ENCODE results near the gene TMEM225B. TPM values are rescaled to one million over a fixed set of nuclear protein-coding genes. Genes with fewer than 3 reads are reported as not detected.

The TMEM225B gene
- total RNA-seq, 1 donor from 2014 or later = 1.2 TPM

- TF ChIP-seq POLR2AphosphoS5 (IDR thresholded peaks at IDR 0.05; ENCODE audit: insufficient read depth in 1 of 2, low read depth in 1 of 2) = no peak
- no peak for TF ChIP-seq POLR2A (IDR thresholded peaks at IDR 0.05)
- no peaks in the 10 kb centered on the region for H3K4me1 ChIP-seq
- no peak overlapping the region for H3K27ac ChIP-seq
- intact Hi-C loops (cut with DNase I) = no loop called here
- DNase-seq (ENCODE audit: extremely low spot score in 2 of 2) = no peak
- H3K36me3 ChIP-seq = no peaks in the 10 kb centered on the region
- H3K9me3 ChIP-seq = no peaks in the 10 kb centered on the region
- no peak overlapping the region for H3K4me3 ChIP-seq
- H3K27me3 ChIP-seq = no peaks in the 10 kb centered on the region
These were observed 8.5 kb downstream of the TMEM225B start for GRCh38 chr7:99606531-99606930.

GRCh38 chr7:99607548-99607947 is 9.5 kb downstream of the TMEM225B start:
- no peaks in the 10 kb centered on the region for H3K36me3 ChIP-seq
- no peaks in the 10 kb centered on the region for H3K9me3 ChIP-seq
- no peaks in the 10 kb centered on the region for H3K4me1 ChIP-seq
- TF ChIP-seq POLR2A (IDR thresholded peaks at IDR 0.05) (no peak), CTCF (IDR thresholded peaks at IDR 0.05) (no peak), POLR2AphosphoS5 (IDR thresholded peaks at IDR 0.05; ENCODE audit: insufficient read depth in 1 of 2, low read depth in 1 of 2) (no peak)
- no peak overlapping the region for H3K27ac ChIP-seq
- no peaks in the 10 kb centered on the region for H3K27me3 ChIP-seq
- intact Hi-C loops (cut with DNase I) = no loop called here
- H3K4me3 ChIP-seq = no peak overlapping the region
- DNase-seq (ENCODE audit: extremely low spot score in 2 of 2) = no peak

DNA sequence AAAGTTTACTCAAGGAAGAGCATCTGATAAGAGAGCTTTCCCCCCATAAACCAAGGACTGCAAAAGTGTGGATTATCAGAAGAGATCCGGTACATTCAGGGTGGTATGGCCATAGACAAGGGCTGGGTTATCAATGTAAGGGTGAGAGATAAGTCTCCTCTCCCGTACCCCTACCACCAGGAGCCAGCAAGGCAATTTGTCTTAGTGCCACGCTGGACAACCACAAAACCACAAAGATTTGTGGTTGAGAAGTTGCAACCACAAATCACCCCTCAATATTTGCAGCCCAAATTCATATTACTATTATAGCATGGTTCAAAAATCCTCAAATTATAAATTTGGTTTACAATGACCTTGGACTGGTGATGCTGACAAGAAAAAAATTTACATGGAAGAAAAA is 16.4 kb downstream of the TMEM225B start:
- DNase-seq (ENCODE audit: extremely low spot score in 2 of 2) = peak in 1 of 2 donors; percentile 42
- Histone ChIP-seq H3K36me3 (peaks cover 0 to 10% of the 10 kb centered on the region in 2 donors), H3K9me3 (no peaks in the 10 kb centered on the region), H3K4me3 (no peak overlapping the region), H3K27me3 (no peaks in the 10 kb centered on the region), H3K4me1 (peaks cover 18% of the 10 kb centered on the region), H3K27ac (no peak overlapping the region)
- no peak for TF ChIP-seq POLR2A (IDR thresholded peaks at IDR 0.05)
- TF ChIP-seq POLR2AphosphoS5 (IDR thresholded peaks at IDR 0.05; ENCODE audit: insufficient read depth in 1 of 2, low read depth in 1 of 2) = no peak
- no peak for TF ChIP-seq CTCF (IDR thresholded peaks at IDR 0.05)
- intact Hi-C loops (cut with DNase I) = no loop called here

DNA sequence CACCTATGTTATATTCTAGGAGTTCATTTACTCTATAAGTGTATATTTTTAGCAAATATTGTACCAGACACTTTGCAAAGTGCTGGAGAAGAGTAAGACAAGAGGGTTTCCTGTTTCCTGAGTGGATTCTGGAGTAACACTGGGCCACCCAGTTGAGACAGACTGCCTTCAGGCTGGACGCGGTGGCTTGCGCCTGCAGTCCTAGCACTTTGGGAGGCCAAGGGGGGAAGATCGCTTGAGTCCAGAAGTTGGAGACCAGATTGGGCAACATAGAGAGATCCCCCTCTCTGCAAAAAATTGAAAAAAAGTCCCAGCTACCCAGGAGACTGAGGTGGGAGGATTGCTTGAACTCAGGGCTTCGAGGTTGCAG is 17.9 kb downstream of the TMEM225B start:
- TF ChIP-seq POLR2AphosphoS5 (IDR thresholded peaks at IDR 0.05; ENCODE audit: insufficient read depth in 1 of 2, low read depth in 1 of 2) = no peak
- no peak for TF ChIP-seq CTCF (IDR thresholded peaks at IDR 0.05)
- TF ChIP-seq POLR2A (IDR thresholded peaks at IDR 0.05) = no peak
- Histone ChIP-seq H3K4me1 (peaks cover 18% of the 10 kb centered on the region), H3K9me3 (no peaks in the 10 kb centered on the region), H3K27me3 (no peaks in the 10 kb centered on the region), H3K27ac (peak overlapping the region; percentile 78), H3K4me3 (peak overlapping the region; percentile 93 to 96), H3K36me3 (peaks cover 0 to 23% of the 10 kb centered on the region in 2 donors)
- peak in 1 of 2 donors; percentile 75 for DNase-seq (ENCODE audit: extremely low spot score in 2 of 2)
- intact Hi-C loops (cut with DNase I) = no loop called here

GRCh38 chr7:99616359-99617191 is 18.5 kb downstream of the TMEM225B start, which contains the start of gene ZSCAN25:
Gene ZSCAN25 (plus strand): TSS chr7:99616946. CDS start chr7:99619607, 2,661 bp downstream.
- Histone ChIP-seq H3K27me3 (no peaks in the 10 kb centered on the region), H3K4me3 (peak within 1 kb of the TSS; percentile 93 to 96), H3K27ac (peak within 1 kb of the TSS; percentile 78), H3K36me3 (peaks cover 0 to 29% of the 10 kb centered on the region in 2 donors), H3K4me1 (peaks cover 18% of the 10 kb centered on the region), H3K9me3 (no peaks in the 10 kb centered on the region)
- peak in 1 of 2 donors; percentile 86 for DNase-seq (ENCODE audit: extremely low spot score in 2 of 2)
- intact Hi-C loops (cut with DNase I) = no loop called here
- peak; percentile 75 to 81 for TF ChIP-seq POLR2AphosphoS5 (IDR thresholded peaks at IDR 0.05; ENCODE audit: insufficient read depth in 1 of 2, low read depth in 1 of 2)
- TF ChIP-seq CTCF (IDR thresholded peaks at IDR 0.05) = peak in 2 of 3 experiments; percentile 7 to 28
- no peak for TF ChIP-seq POLR2A (IDR thresholded peaks at IDR 0.05)
